ENCODE measurements around the gene SORT1. TPM values are rescaled to one million over a fixed set of nuclear protein-coding genes. Genes with fewer than 3 reads are reported as not detected.
A peak's percentile ranks its signal among the peaks of the same experiment; 100 is the strongest.

Gene SORT1
- total and polyA plus RNA-seq, 2 of the 13 experiments (the other 11 are each of a cell fraction or from before 2014, with no cell fraction given), result 32.4 to 93.0 TPM

DNA sequence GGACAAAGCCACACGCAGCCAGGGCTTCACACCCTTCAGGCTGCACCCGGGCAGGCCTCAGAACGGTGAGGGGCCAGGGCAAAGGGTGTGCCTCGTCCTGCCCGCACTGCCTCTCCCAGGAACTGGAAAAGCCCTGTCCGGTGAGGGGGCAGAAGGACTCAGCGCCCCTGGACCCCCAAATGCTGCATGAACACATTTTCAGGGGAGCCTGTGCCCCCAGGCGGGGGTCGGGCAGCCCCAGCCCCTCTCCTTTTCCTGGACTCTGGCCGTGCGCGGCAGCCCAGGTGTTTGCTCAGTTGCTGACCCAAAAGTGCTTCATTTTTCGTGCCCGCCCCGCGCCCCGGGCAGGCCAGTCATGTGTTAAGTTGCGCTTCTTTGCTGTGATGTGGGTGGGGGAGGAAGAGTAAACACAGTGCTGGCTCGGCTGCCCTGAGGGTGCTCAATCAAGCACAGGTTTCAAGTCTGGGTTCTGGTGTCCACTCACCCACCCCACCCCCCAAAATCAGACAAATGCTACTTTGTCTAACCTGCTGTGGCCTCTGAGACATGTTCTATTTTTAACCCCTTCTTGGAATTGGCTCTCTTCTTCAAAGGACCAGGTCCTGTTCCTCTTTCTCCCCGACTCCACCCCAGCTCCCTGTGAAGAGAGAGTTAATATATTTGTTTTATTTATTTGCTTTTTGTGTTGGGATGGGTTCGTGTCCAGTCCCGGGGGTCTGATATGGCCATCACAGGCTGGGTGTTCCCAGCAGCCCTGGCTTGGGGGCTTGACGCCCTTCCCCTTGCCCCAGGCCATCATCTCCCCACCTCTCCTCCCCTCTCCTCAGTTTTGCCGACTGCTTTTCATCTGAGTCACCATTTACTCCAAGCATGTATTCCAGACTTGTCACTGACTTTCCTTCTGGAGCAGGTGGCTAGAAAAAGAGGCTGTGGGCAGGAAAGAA lies 122.9 kb downstream of the SORT1 start (continued):
- TF ChIP-seq CCAR2 (optimal IDR thresholded peaks at IDR 0.05; ENCODE audit: low read depth, low read length) (peak; percentile 75), ZSCAN9 (CRISPR knock-in tag; IDR thresholded peaks at IDR 0.05; ENCODE audit: borderline replicate concordance) (peak; percentile 65; the same call in 1 of the 2 replicates), ZFP90 (CRISPR knock-in tag; IDR thresholded peaks at IDR 0.05; ENCODE audit: borderline replicate concordance) (0 out of 2 replicates have a peak, but pooled peaks have one; percentile 26), TAF1 (CRISPR knock-in tag; IDR thresholded peaks at IDR 0.05) (peak; percentile 70), ZEB1 (IDR thresholded peaks at IDR 0.05; ENCODE audit: insufficient replicate concordance, low read depth) (peak; percentile 79), CAMTA2 (CRISPR knock-in tag; IDR thresholded peaks at IDR 0.05; ENCODE audit: borderline replicate concordance) (no peak), ZNF775 (CRISPR knock-in tag; IDR thresholded peaks at IDR 0.05; ENCODE audit: borderline replicate concordance) (no peak), DMAP1 (CRISPR knock-in tag; IDR thresholded peaks at IDR 0.05) (peak; percentile 85)
- TF ChIP-seq, protein P1, sequence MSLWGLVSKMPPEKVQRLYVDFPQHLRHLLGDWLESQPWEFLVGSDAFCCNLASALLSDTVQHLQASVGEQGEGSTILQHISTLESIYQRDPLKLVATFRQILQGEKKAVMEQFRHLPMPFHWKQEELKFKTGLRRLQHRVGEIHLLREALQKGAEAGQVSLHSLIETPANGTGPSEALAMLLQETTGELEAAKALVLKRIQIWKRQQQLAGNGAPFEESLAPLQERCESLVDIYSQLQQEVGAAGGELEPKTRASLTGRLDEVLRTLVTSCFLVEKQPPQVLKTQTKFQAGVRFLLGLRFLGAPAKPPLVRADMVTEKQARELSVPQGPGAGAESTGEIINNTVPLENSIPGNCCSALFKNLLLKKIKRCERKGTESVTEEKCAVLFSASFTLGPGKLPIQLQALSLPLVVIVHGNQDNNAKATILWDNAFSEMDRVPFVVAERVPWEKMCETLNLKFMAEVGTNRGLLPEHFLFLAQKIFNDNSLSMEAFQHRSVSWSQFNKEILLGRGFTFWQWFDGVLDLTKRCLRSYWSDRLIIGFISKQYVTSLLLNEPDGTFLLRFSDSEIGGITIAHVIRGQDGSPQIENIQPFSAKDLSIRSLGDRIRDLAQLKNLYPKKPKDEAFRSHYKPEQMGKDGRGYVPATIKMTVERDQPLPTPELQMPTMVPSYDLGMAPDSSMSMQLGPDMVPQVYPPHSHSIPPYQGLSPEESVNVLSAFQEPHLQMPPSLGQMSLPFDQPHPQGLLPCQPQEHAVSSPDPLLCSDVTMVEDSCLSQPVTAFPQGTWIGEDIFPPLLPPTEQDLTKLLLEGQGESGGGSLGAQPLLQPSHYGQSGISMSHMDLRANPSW (CRISPR knock-in tag; IDR thresholded peaks at IDR 0.05; ENCODE audit: borderline replicate concordance), result no peak
- TF ChIP-seq, protein P2, sequence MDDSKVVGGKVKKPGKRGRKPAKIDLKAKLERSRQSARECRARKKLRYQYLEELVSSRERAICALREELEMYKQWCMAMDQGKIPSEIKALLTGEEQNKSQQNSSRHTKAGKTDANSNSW (CRISPR knock-in tag; IDR thresholded peaks at IDR 0.05; ENCODE audit: borderline replicate concordance), result no peak
- TF ChIP-seq, protein P3, sequence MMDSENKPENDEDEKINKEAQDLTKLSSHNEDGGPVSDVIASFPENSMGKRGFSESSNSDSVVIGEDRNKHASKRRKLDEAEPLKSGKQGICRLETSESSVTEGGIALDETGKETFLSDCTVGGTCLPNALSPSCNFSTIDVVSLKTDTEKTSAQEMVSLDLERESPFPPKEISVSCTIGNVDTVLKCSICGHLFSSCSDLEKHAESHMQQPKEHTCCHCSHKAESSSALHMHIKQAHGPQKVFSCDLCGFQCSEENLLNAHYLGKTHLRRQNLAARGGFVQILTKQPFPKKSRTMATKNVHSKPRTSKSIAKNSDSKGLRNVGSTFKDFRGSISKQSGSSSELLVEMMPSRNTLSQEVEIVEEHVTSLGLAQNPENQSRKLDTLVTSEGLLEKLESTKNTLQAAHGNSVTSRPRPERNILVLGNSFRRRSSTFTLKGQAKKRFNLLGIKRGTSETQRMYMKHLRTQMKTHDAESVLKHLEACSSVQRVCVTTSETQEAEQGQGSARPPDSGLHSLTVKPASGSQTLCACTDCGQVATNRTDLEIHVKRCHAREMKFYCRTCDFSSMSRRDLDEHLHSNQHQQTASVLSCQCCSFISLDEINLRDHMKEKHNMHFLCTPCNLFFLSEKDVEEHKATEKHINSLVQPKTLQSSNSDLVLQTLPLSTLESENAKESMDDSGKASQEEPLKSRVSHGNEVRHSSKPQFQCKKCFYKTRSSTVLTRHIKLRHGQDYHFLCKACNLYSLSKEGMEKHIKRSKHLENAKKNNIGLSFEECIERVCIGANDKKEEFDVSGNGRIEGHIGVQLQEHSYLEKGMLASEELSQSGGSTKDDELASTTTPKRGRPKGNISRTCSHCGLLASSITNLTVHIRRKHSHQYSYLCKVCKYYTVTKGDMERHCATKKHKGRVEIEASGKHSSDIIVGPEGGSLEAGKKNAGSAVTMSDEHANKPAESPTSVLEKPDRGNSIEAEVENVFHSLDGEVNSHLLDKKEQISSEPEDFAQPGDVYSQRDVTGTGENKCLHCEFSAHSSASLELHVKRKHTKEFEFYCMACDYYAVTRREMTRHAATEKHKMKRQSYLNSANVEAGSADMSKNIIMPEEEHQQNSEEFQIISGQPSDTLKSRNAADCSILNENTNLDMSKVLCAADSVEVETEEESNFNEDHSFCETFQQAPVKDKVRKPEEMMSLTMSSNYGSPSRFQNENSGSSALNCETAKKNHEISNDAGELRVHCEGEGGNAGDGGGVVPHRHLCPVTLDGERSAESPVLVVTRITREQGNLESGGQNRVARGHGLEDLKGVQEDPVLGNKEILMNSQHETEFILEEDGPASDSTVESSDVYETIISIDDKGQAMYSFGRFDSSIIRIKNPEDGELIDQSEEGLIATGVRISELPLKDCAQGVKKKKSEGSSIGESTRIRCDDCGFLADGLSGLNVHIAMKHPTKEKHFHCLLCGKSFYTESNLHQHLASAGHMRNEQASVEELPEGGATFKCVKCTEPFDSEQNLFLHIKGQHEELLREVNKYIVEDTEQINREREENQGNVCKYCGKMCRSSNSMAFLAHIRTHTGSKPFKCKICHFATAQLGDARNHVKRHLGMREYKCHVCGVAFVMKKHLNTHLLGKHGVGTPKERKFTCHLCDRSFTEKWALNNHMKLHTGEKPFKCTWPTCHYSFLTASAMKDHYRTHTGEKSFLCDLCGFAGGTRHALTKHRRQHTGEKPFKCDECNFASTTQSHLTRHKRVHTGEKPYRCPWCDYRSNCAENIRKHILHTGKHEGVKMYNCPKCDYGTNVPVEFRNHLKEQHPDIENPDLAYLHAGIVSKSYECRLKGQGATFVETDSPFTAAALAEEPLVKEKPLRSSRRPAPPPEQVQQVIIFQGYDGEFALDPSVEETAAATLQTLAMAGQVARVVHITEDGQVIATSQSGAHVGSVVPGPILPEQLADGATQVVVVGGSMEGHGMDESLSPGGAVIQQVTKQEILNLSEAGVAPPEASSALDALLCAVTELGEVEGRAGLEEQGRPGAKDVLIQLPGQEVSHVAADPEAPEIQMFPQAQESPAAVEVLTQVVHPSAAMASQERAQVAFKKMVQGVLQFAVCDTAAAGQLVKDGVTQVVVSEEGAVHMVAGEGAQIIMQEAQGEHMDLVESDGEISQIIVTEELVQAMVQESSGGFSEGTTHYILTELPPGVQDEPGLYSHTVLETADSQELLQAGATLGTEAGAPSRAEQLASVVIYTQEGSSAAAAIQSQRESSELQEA (CRISPR knock-in tag; IDR thresholded peaks at IDR 0.05; ENCODE audit: not compliant biosample characterization), result no peak
- TF ChIP-seq, protein P4, sequence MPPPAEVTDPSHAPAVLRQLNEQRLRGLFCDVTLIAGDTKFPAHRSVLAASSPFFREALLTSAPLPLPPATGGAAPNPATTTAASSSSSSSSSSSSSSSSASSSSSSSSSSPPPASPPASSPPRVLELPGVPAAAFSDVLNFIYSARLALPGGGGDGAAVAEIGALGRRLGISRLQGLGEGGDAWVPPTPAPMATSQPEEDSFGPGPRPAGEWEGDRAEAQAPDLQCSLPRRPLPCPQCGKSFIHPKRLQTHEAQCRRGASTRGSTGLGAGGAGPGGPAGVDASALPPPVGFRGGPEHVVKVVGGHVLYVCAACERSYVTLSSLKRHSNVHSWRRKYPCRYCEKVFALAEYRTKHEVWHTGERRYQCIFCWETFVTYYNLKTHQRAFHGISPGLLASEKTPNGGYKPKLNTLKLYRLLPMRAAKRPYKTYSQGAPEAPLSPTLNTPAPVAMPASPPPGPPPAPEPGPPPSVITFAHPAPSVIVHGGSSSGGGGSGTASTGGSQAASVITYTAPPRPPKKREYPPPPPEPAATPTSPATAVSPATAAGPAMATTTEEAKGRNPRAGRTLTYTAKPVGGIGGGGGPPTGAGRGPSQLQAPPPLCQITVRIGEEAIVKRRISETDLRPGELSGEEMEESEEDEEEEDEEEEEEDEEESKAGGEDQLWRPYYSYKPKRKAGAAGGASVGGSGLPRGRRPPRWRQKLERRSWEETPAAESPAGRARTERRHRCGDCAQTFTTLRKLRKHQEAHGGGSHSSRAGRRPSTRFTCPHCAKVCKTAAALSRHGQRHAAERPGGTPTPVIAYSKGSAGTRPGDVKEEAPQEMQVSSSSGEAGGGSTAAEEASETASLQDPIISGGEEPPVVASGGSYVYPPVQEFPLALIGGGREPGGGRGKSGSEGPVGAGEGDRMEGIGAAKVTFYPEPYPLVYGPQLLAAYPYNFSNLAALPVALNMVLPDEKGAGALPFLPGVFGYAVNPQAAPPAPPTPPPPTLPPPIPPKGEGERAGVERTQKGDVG (CRISPR knock-in tag; IDR thresholded peaks at IDR 0.05; ENCODE audit: borderline replicate concordance), result no peak
